ENCODE data around the gene MS4A3.

The MS4A3 gene

DNA sequence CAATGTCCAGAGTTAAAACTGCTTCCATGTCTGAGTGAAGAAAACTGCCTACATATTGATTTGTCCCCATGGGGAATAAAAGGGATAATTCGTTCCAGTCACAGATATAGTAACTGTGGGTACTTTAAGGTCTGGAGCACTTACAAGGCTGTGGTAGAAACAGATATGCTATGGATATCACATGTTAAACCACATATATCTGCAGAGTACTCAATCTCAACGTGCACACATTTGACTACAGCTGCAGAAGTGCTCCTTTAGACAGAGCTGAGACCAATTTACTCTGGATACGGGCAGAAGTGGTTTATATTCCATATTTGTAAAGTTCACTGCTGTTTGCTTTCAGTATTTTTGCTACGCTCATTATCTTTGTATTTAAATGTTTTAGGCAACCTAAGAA, 22.3 kb downstream of the MS4A3 start:
- no peak for DNase-seq (ENCODE audit: low spot score)
- Histone ChIP-seq H3K9me3 (ENCODE audit: severe bottlenecking) (no peaks in the 10 kb centered on the region), H3K27ac (ENCODE audit: poor library complexity, severe bottlenecking) (no peak overlapping the region), H3K27me3 (ENCODE audit: insufficient read depth, poor library complexity, severe bottlenecking) (no peaks in the 10 kb centered on the region), H3K4me1 (ENCODE audit: insufficient read depth, poor library complexity, severe bottlenecking) (no peaks in the 10 kb centered on the region), H3K36me3 (ENCODE audit: low read depth) (no peaks in the 10 kb centered on the region), H3K4me3 (ENCODE audit: severe bottlenecking) (no peak overlapping the region)
- no peak for ATAC-seq (ENCODE audit: low read depth)
- TF ChIP-seq, protein P1, sequence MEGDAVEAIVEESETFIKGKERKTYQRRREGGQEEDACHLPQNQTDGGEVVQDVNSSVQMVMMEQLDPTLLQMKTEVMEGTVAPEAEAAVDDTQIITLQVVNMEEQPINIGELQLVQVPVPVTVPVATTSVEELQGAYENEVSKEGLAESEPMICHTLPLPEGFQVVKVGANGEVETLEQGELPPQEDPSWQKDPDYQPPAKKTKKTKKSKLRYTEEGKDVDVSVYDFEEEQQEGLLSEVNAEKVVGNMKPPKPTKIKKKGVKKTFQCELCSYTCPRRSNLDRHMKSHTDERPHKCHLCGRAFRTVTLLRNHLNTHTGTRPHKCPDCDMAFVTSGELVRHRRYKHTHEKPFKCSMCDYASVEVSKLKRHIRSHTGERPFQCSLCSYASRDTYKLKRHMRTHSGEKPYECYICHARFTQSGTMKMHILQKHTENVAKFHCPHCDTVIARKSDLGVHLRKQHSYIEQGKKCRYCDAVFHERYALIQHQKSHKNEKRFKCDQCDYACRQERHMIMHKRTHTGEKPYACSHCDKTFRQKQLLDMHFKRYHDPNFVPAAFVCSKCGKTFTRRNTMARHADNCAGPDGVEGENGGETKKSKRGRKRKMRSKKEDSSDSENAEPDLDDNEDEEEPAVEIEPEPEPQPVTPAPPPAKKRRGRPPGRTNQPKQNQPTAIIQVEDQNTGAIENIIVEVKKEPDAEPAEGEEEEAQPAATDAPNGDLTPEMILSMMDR (IDR thresholded peaks at IDR 0.05; ENCODE audit: poor library complexity, severe bottlenecking), result no peak

GRCh38 chr11:60080535-60080934, 24.1 kb downstream of the MS4A3 start:
- TF ChIP-seq, protein P1 (IDR thresholded peaks at IDR 0.05; ENCODE audit: poor library complexity, severe bottlenecking), result no peak

DNA sequence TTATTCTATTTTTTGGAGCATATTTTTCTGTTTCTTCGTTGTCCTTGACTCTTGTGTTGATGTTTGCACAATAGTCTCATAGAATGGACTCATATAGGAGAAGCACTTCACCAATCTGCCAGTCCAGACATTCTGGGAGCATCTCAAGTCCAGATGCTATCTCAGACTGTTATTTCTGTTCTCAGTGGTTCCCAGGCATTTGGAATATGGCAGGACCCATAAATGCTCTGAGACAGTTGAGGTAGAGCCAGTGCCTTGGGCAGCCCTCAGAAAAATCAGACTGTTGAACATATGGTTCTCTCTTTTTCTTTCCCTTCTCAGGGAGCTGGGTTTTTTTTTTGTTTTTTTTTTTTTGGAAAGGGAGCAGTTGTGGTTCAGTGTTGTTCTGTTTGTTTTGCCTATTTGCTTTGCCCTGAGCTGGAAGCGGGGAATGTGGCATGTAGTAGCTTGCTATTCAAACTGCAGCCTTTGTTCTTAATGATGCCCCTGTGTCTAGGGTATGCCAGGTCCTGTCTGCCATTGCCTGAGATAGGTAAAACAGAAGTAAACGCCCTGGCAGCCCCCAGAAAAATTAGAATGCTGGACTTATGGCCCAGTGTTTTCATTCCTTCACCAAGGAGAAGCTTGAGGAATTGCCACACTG, 28.3 kb downstream of the MS4A3 start:
- no peak overlapping the region for H3K4me3 ChIP-seq (ENCODE audit: severe bottlenecking)
- no peak overlapping the region for H3K27ac ChIP-seq (ENCODE audit: poor library complexity, severe bottlenecking)
- ATAC-seq (ENCODE audit: low read depth) (peak; percentile 59; the same call in 2 of the 3 replicates), DNase-seq (ENCODE audit: low spot score) (no peak)
- H3K4me1 ChIP-seq (ENCODE audit: insufficient read depth, poor library complexity, severe bottlenecking), result no peaks in the 10 kb centered on the region
- H3K9me3 ChIP-seq (ENCODE audit: severe bottlenecking), result no peaks in the 10 kb centered on the region
- H3K27me3 ChIP-seq (ENCODE audit: insufficient read depth, poor library complexity, severe bottlenecking), result no peaks in the 10 kb centered on the region
- TF ChIP-seq, protein P1 (IDR thresholded peaks at IDR 0.05; ENCODE audit: poor library complexity, severe bottlenecking), result no peak
- no peaks in the 10 kb centered on the region for H3K36me3 ChIP-seq (ENCODE audit: low read depth)

More at GRCh38 chr11:60080535-60080934, 24.1 kb downstream of the MS4A3 start:
- H3K27ac ChIP-seq (ENCODE audit: poor library complexity, severe bottlenecking), result no peak overlapping the region
- no peaks in the 10 kb centered on the region for H3K9me3 ChIP-seq (ENCODE audit: severe bottlenecking)
- H3K4me3 ChIP-seq (ENCODE audit: severe bottlenecking), result no peak overlapping the region
- ATAC-seq (ENCODE audit: low read depth), result no peak
- no peaks in the 10 kb centered on the region for H3K36me3 ChIP-seq (ENCODE audit: low read depth)
- no peaks in the 10 kb centered on the region for H3K27me3 ChIP-seq (ENCODE audit: insufficient read depth, poor library complexity, severe bottlenecking)
- DNase-seq (ENCODE audit: low spot score), result no peak
- no peaks in the 10 kb centered on the region for H3K4me1 ChIP-seq (ENCODE audit: insufficient read depth, poor library complexity, severe bottlenecking)

- H3K36me3 ChIP-seq (ENCODE audit: low read depth), result no peaks in the 10 kb centered on the region
- TF ChIP-seq, protein P1 (IDR thresholded peaks at IDR 0.05; ENCODE audit: poor library complexity, severe bottlenecking), result no peak
- no peaks in the 10 kb centered on the region for H3K4me1 ChIP-seq (ENCODE audit: insufficient read depth, poor library complexity, severe bottlenecking)
- no peaks in the 10 kb centered on the region for H3K9me3 ChIP-seq (ENCODE audit: severe bottlenecking)
- no peaks in the 10 kb centered on the region for H3K27me3 ChIP-seq (ENCODE audit: insufficient read depth, poor library complexity, severe bottlenecking)
- ATAC-seq (ENCODE audit: low read depth) (no peak), DNase-seq (ENCODE audit: low spot score) (no peak)
- no peak overlapping the region for H3K27ac ChIP-seq (ENCODE audit: poor library complexity, severe bottlenecking)
- H3K4me3 ChIP-seq (ENCODE audit: severe bottlenecking), result no peak overlapping the region
Measured at GRCh38 chr11:60085909-60086308, 29.4 kb downstream of the MS4A3 start.

GRCh38 chr11:60087239-60087638, 30.8 kb downstream of the MS4A3 start:
- DNase-seq (ENCODE audit: low spot score) (no peak), ATAC-seq (ENCODE audit: low read depth) (no peak)
- H3K4me1 ChIP-seq (ENCODE audit: insufficient read depth, poor library complexity, severe bottlenecking), result no peaks in the 10 kb centered on the region
- H3K27me3 ChIP-seq (ENCODE audit: insufficient read depth, poor library complexity, severe bottlenecking), result no peaks in the 10 kb centered on the region
- H3K27ac ChIP-seq (ENCODE audit: poor library complexity, severe bottlenecking), result no peak overlapping the region
- H3K9me3 ChIP-seq (ENCODE audit: severe bottlenecking), result no peaks in the 10 kb centered on the region
- H3K36me3 ChIP-seq (ENCODE audit: low read depth), result no peaks in the 10 kb centered on the region
- no peak overlapping the region for H3K4me3 ChIP-seq (ENCODE audit: severe bottlenecking)
- TF ChIP-seq, protein P1 (IDR thresholded peaks at IDR 0.05; ENCODE audit: poor library complexity, severe bottlenecking), result no peak
